Peyer's patch (tissue), 4 donors: ENCODE measurements around the gene TEX30. TPM values are rescaled to one million over a fixed set of nuclear protein-coding genes. Genes with fewer than 3 reads are reported as not detected.

Source experiments
- DNase-seq, 3 donors: peaks; one replicate each; pipeline ENCODE4 v3.0.0-alpha.2; 2017 to 2019
- H3K27ac ChIP-seq, 4 donors: fragments of 200-600 bp; sonication (generic); one replicate each; pipeline ENCODE4 v1.5.1; 2016 to 2019
- H3K27me3 ChIP-seq, 2 donors: fragments of 200-600 bp; sonication (generic); one replicate each; pipeline ENCODE4 v1.5.1; 2019
- H3K36me3 ChIP-seq, 3 donors: fragments of 200-600 bp; sonication (generic); one replicate each; pipeline ENCODE4 v1.5.1; 2016 to 2019
- H3K4me1 ChIP-seq, 4 donors: fragments of 200-600 bp; sonication (generic); one replicate each; pipeline ENCODE4 v1.5.1; 2016 to 2019
- H3K4me3 ChIP-seq, 4 donors: fragments of 200-600 bp; sonication (generic); 1 replicate in 3 of 4; 2 replicates in 1 of 4; pipeline ENCODE4 v1.5.1; 2016 to 2019; ENCODE audit warnings: mild to moderate bottlenecking in 1 of 4
- H3K9me3 ChIP-seq, 4 donors: fragments of 200-600 bp; sonication (generic); one replicate each; pipeline ENCODE4 v1.5.1; 2016 to 2019; ENCODE audit warnings: mild to moderate bottlenecking in 1 of 4
- POLR2A ChIP-seq, 2 donors: fragments of 450-650 bp; IDR thresholded peaks; one replicate each; pipeline ENCODE4 v1.5.1; 2017; ENCODE audit warnings: antibody characterized with exemption in 2 of 2, mild to moderate bottlenecking in 2 of 2, moderate library complexity in 2 of 2
- total RNA-seq, 4 donors: library from RNA; depleted of rRNA; stranded (reverse); fragments of >200 nt; gene quantifications; one replicate each; pipeline ENCODE4 v1.1.0, GENCODE V29; 2016
- TF ChIP-seq, protein P1 (sequence below), 6 experiments: fragments of 450-650 bp in 4 of 6; fragments of 200-600 bp in 2 of 6; sonication (generic) in 1 of 6; IDR thresholded peaks; one replicate each; pipeline ENCODE4 v1.5.1; 2017 to 2019; ENCODE audit warnings: antibody characterized with exemption in 6 of 6, mild to moderate bottlenecking in 3 of 6, moderate library complexity in 1 of 6

TEX30 gene
- total RNA-seq, 4 donors from 2014 or later, result 2.4 to 11.0 (median 4.8) TPM; not detected in 1

DNA sequence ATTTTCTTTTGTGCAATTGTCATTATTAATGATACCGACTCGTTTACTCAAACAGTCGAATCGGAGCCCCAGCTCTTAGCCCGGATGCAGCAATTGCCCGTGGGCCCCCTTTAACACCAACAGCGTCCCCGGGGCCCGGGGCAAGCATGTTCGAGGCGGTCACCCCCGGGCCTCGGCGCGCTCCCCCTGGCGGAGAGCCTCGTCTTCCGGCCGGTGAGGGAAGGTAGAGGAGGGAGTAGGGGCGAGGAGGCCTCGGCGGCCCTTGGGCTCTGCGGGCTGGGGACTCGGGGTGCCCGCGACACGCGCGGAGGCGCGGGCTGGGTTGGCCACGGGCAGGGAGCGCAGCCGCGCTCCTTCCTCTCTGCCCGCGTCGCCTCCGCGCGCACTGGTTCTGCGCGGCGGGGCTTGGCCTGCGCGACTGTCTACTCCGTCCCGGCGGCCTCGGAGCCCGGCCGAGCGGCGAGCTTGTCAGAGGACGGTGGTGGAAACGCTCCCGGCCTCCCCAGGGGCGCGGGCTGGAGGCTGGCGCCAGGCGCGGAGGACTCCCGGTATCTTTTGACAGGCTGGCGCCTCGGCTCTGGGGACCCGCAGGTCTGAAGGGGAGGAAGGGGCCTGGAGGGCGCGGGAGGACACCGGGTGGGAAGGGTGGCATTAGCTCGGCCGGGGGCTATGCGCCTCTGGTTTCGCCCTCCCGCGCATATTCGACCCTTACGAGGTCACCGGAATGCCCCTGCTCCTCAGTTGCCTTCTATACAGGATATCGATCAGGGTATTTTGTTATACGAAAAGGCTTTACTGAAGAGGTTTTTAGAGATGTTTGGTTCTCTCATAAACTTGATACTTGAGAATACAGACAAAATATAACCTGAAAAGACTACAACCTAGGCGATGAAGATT, 26.8 kb upstream of the TEX30 start:
- Histone ChIP-seq H3K27me3 (no peaks in the 10 kb centered on the region), H3K27ac (peak overlapping the region; percentile 71 to 86 (median 77)), H3K4me3 (peak overlapping the region; percentile 60 to 87 (median 82)), H3K4me1 (peaks cover 0 to 14% (median 0%) of the 10 kb centered on the region in 4 donors), H3K36me3 (no peaks in the 10 kb centered on the region), H3K9me3 (no peaks in the 10 kb centered on the region)
- DNase-seq, result peak; percentile 71 to 92 (median 90)
- TF ChIP-seq, protein P1, sequence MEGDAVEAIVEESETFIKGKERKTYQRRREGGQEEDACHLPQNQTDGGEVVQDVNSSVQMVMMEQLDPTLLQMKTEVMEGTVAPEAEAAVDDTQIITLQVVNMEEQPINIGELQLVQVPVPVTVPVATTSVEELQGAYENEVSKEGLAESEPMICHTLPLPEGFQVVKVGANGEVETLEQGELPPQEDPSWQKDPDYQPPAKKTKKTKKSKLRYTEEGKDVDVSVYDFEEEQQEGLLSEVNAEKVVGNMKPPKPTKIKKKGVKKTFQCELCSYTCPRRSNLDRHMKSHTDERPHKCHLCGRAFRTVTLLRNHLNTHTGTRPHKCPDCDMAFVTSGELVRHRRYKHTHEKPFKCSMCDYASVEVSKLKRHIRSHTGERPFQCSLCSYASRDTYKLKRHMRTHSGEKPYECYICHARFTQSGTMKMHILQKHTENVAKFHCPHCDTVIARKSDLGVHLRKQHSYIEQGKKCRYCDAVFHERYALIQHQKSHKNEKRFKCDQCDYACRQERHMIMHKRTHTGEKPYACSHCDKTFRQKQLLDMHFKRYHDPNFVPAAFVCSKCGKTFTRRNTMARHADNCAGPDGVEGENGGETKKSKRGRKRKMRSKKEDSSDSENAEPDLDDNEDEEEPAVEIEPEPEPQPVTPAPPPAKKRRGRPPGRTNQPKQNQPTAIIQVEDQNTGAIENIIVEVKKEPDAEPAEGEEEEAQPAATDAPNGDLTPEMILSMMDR (IDR thresholded peaks at IDR 0.05), result peak; percentile 13 to 81 (median 74)
- TF ChIP-seq POLR2A (IDR thresholded peaks at IDR 0.05), result no peak

GRCh38 chr13:102799426-102800144, 26.0 kb upstream of the TEX30 start:
- H3K36me3 ChIP-seq, result no peaks in the 10 kb centered on the region
- H3K4me1 ChIP-seq, result peaks cover 0 to 14% (median 0%) of the 10 kb centered on the region in 4 donors
- TF ChIP-seq, protein P1 (IDR thresholded peaks at IDR 0.05), result no peak
- no peak for TF ChIP-seq POLR2A (IDR thresholded peaks at IDR 0.05)
- H3K27me3 ChIP-seq, result no peaks in the 10 kb centered on the region
- no peaks in the 10 kb centered on the region for H3K9me3 ChIP-seq
- H3K4me3 ChIP-seq, result peak overlapping the region; percentile 60 to 87 (median 82)
- peak in 1 of 3 donors; percentile 66 for DNase-seq
- peak overlapping the region; percentile 71 to 86 (median 77) for H3K27ac ChIP-seq

GRCh38 chr13:102798581-102799425, 25.2 kb upstream of the TEX30 start, which contains the start of the genes BIVM and POGLUT2:
TSS of gene BIVM (plus strand) at chr13:102799119. CDS start at chr13:102807268, 8,149 bp downstream.
TSS of gene POGLUT2 (minus strand) at chr13:102798976. CDS start at chr13:102798670, 306 bp downstream.
- Histone ChIP-seq H3K4me1 (peaks cover 0 to 14% (median 0%) of the 10 kb centered on the region in 4 donors), H3K36me3 (no peaks in the 10 kb centered on the region), H3K4me3 (peak within 1 kb of the TSS; percentile 60 to 87 (median 82)), H3K9me3 (no peaks in the 10 kb centered on the region), H3K27ac (peak within 1 kb of the TSS; percentile 71 to 86 (median 77)), H3K27me3 (no peaks in the 10 kb centered on the region)
- no peak for TF ChIP-seq POLR2A (IDR thresholded peaks at IDR 0.05)
- TF ChIP-seq, protein P1 (IDR thresholded peaks at IDR 0.05), result no peak
- DNase-seq, result peak; percentile 61 to 94 (median 92)

DNA sequence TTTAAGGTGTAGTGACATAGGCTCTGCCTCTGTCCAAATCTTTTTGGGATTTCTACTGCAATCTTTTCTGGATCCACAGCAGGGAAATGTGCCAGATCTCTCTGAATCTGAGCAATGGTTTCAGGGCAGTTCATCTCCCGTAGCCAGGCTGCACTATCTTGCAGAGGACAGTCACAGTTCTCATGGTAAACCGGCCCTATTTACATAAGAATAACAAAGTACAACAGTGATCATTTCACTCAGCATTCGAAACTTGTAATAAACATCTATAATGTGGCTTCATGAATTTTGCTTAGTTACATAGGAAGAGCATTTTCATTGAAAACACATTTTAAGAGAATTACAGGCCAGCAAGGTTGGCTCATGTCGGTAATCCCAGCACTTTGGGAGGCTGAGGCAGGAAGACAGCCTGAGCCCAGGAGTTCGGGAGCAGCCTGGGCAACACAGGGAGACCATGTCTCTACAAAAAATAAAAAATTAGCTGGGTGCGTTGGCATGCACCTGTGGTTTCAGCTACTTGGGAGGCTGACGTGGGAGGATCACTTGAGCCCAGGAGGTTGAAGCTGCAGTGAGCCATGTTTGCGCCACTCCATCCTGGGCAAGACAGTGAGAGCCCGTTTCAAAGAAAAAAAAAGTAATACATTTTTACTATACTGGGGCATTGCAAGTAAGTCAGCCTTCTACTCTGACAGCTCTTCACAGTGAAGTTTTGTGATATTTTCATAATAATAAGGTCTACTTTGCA, 20.2 kb upstream of the TEX30 start:
- no peaks in the 10 kb centered on the region for H3K9me3 ChIP-seq
- no peaks in the 10 kb centered on the region for H3K27me3 ChIP-seq
- no peak overlapping the region for H3K4me3 ChIP-seq
- H3K27ac ChIP-seq, result no peak overlapping the region
- DNase-seq, result no peak
- peaks cover 0 to 4% (median 0%) of the 10 kb centered on the region in 3 donors for H3K36me3 ChIP-seq
- TF ChIP-seq, protein P1 (IDR thresholded peaks at IDR 0.05), result no peak
- no peak for TF ChIP-seq POLR2A (IDR thresholded peaks at IDR 0.05)
- H3K4me1 ChIP-seq, result no peaks in the 10 kb centered on the region
